PC-3 (cell line): Measurements from ENCODE around the gene L3MBTL2. TPM values are rescaled to one million over a fixed set of nuclear protein-coding genes. Genes with fewer than 3 reads are reported as not detected.
"Not testable (repeated sequence)": the region's sequence is repeated elsewhere in the genome, so short reads cannot be mapped to it uniquely, and the experiment has no call there.

Source experiments
- ATAC-seq: fragments of 200-7000 bp; cut with Tn5 transposase; 2 replicates; pipeline ENCODE4 v1.9.1; 2020; ENCODE audit warnings: mild to moderate bottlenecking, moderate library complexity
- BruUV-seq: library from RNA; stranded (reverse); fragments of 400-500 nt; replicated peaks from 2 replicates; lab custom pipeline; 2021; lab: Mats Ljungman, UMichigan
- CTCF ChIA-PET: fragments of 300-600 bp; sonication (Branson Sonifier 250); formaldehyde crosslinking; loops from one replicate; lab custom pipeline; 2022; ENCODE audit warnings: antibody characterized with exemption; lab: Charles Lee
- POLR2A ChIA-PET: fragments of 300-600 bp; sonication (Branson Sonifier 250); formaldehyde crosslinking; loops from one replicate; lab custom pipeline; 2022; ENCODE audit warnings: antibody characterized with exemption; ENCODE audit not compliant: unreplicated experiment; lab: Charles Lee
- DNase-seq: peaks from one replicate; pipeline ENCODE4 v3.0.0-alpha.2; 2015
- H2AFZ ChIP-seq: fragments of 300-600 bp; sonication (generic); 2 replicates; pipeline ENCODE4 v1.6.0; 2016; ENCODE audit warnings: antibody characterized with exemption, low read length
- H3F3A ChIP-seq: fragments of 300-600 bp; sonication (generic); one replicate; pipeline ENCODE4 v1.6.0; 2017; ENCODE audit warnings: antibody characterized with exemption, low read length, control low read depth, mild to moderate bottlenecking; ENCODE audit not compliant: unreplicated experiment
- H3K27ac ChIP-seq: fragments of 300-600 bp; sonication (generic); 2 replicates; pipeline ENCODE4 v1.5.1; 2016; ENCODE audit warnings: mild to moderate bottlenecking, low read length
- H3K27me3 ChIP-seq: fragments of 300-600 bp; sonication (generic); 2 replicates; pipeline ENCODE4 v1.6.1; 2016; ENCODE audit warnings: low read length, mixed read lengths
- H3K36me3 ChIP-seq: fragments of 300-600 bp; sonication (generic); 2 replicates; pipeline ENCODE4 v1.6.1; 2016; ENCODE audit warnings: low read depth, mixed run types, low read length, mixed read lengths
- H3K4me1 ChIP-seq: fragments of 300-600 bp; sonication (generic); 2 replicates; pipeline ENCODE4 v1.5.1; 2016; ENCODE audit warnings: low read length; ENCODE audit not compliant: insufficient read depth
- H3K4me2 ChIP-seq: fragments of 300-600 bp; sonication (generic); 2 replicates; pipeline ENCODE4 v1.6.0; 2016; ENCODE audit warnings: low read length
- H3K4me3 ChIP-seq: fragments of 300-600 bp; sonication (generic); 2 replicates; pipeline ENCODE4 v1.5.1; 2016; ENCODE audit warnings: mild to moderate bottlenecking, low read length, mixed read lengths
- H3K79me2 ChIP-seq: fragments of 300-600 bp; sonication (generic); 2 replicates; pipeline ENCODE4 v1.6.1; 2017; ENCODE audit warnings: low read length, mixed read lengths
- H3K9ac ChIP-seq: fragments of 300-600 bp; sonication (generic); 2 replicates; pipeline ENCODE4 v1.6.0; 2016; ENCODE audit warnings: mild to moderate bottlenecking, low read length
- H3K9me2 ChIP-seq: fragments of 300-600 bp; sonication (generic); replicated peaks from 2 replicates; pipeline ENCODE4 v1.6.1; 2016; ENCODE audit warnings: mixed run types, low read length, mixed read lengths
- H3K9me3 ChIP-seq: fragments of 300-600 bp; sonication (generic); 2 replicates; pipeline ENCODE4 v1.6.1; 2016; ENCODE audit warnings: low read length, mixed read lengths
- H4K20me1 ChIP-seq: fragments of 300-600 bp; sonication (generic); 2 replicates; pipeline ENCODE4 v1.6.1; 2016; ENCODE audit warnings: low read length, mixed read lengths
- EZH2 ChIP-seq: fragments of 300-600 bp; sonication (generic); IDR thresholded peaks from one replicate; pipeline ENCODE4 v1.6.1; 2017; ENCODE audit warnings: antibody characterized with exemption, mild to moderate bottlenecking, low read length; ENCODE audit not compliant: unreplicated experiment
- EZH2phosphoT487 ChIP-seq: fragments of 300-600 bp; sonication (generic); IDR thresholded peaks from 2 replicates; pipeline ENCODE4 v1.6.1; 2018; ENCODE audit warnings: mild to moderate bottlenecking, antibody characterized with exemption, low read length, borderline replicate concordance
- intact Hi-C: fragments of 100-400 bp; cut with micrococcal nuclease; formaldehyde crosslinking; loops from 2 replicates; pipeline ENCODE4 v1.9.0; 2023
- total RNA-seq: library from RNA; depleted of rRNA; stranded (reverse); fragments of >200 nt; gene quantifications from 2 replicates; pipeline ENCODE4 v1.2.3, GENCODE V29; 2014
- TF ChIP-seq, protein P1 (sequence below): fragments of 300-600 bp; sonication (generic); conservative IDR thresholded peaks from 2 replicates; pipeline ENCODE4 v1.5.1; 2017; ENCODE audit warnings: antibody characterized with exemption, low read depth, mild to moderate bottlenecking, low read length

L3MBTL2 gene
- total RNA-seq, 1 experiment from 2014 or later: 22.7 TPM

DNA sequence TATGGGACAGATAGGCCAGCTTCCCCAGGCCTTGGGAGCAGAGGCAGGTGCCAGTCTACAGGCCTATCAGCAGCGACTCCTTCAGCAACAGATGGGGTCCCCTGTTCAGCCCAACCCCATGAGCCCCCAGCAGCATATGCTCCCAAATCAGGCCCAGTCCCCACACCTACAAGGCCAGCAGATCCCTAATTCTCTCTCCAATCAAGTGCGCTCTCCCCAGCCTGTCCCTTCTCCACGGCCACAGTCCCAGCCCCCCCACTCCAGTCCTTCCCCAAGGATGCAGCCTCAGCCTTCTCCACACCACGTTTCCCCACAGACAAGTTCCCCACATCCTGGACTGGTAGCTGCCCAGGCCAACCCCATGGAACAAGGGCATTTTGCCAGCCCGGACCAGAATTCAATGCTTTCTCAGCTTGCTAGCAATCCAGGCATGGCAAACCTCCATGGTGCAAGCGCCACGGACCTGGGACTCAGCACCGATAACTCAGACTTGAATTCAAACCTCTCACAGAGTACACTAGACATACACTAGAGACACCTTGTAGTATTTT is 26.6 kb upstream of the L3MBTL2 start:
- ChIA-PET CTCF (no interaction called here), POLR2A (no interaction called here)
- Histone ChIP-seq H3K9me2 (no peaks in the 10 kb centered on the region), H3F3A (no peaks in the 10 kb centered on the region), H3K36me3 (peaks cover 16% of the 10 kb centered on the region; the same call in 1 of the 2 replicates), H2AFZ (no peak overlapping the region), H3K79me2 (no peaks in the 10 kb centered on the region), H3K4me2 (no peak overlapping the region), H3K4me3 (no peak overlapping the region), H4K20me1 (no peaks in the 10 kb centered on the region), H3K9ac (no peak overlapping the region), H3K27ac (no peak overlapping the region), H3K9me3 (no peaks in the 10 kb centered on the region), H3K27me3 (no peaks in the 10 kb centered on the region), H3K4me1 (peaks cover 11% of the 10 kb centered on the region)
- DNase-seq (no peak), ATAC-seq (no peak)
- intact Hi-C loops: no loop called here
- no TSS peak for BruUV-seq
- TF ChIP-seq, protein P1, sequence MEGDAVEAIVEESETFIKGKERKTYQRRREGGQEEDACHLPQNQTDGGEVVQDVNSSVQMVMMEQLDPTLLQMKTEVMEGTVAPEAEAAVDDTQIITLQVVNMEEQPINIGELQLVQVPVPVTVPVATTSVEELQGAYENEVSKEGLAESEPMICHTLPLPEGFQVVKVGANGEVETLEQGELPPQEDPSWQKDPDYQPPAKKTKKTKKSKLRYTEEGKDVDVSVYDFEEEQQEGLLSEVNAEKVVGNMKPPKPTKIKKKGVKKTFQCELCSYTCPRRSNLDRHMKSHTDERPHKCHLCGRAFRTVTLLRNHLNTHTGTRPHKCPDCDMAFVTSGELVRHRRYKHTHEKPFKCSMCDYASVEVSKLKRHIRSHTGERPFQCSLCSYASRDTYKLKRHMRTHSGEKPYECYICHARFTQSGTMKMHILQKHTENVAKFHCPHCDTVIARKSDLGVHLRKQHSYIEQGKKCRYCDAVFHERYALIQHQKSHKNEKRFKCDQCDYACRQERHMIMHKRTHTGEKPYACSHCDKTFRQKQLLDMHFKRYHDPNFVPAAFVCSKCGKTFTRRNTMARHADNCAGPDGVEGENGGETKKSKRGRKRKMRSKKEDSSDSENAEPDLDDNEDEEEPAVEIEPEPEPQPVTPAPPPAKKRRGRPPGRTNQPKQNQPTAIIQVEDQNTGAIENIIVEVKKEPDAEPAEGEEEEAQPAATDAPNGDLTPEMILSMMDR: no peak
- TF ChIP-seq EZH2 (no peak), EZH2phosphoT487 (no peak)

DNA sequence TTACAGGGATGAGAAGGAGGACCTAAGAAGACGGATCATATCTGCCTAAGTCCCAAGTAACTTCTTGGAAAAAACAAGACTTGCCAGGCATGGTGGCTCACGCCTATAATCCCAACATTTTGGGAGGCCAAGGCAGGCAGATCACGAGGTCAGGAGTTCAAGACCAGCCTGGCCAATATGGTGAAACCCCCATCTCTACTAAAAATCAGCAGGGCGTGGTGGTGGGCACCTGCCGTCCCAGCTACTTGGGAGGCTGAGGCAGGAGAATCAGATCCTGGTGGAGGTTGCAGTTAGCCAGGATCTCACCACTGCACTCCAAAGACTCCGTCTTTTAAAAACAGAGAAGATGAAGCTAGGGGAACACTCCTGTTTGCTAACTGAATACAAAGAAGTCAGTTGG is 24.8 kb upstream of the L3MBTL2 start:
- ChIA-PET POLR2A (interaction anchor here (0.6 kb wide), 1 partner anchor 441 kb away, joined by 3 read pairs; the partner anchor contains the start of gene XRCC6), CTCF (interaction anchor here (0.6 kb wide), 1 partner anchor 177 kb away, joined by 3 read pairs; no protein-coding TSS in a partner anchor)
- H3K9me3 ChIP-seq, H3K9me2 ChIP-seq, H3K79me2 ChIP-seq, H4K20me1 ChIP-seq, H3F3A ChIP-seq, ATAC-seq, BruUV-seq, H2AFZ ChIP-seq, H3K4me2 ChIP-seq, intact Hi-C loops, DNase-seq, H3K27ac ChIP-seq, H3K27me3 ChIP-seq, H3K4me3 ChIP-seq, H3K9ac ChIP-seq: not testable (repeated sequence)
- H3K4me1 ChIP-seq: peaks cover 11% of the 10 kb centered on the region
- H3K36me3 ChIP-seq: peaks cover 12% of the 10 kb centered on the region; the same call in 1 of the 2 replicates

DNA sequence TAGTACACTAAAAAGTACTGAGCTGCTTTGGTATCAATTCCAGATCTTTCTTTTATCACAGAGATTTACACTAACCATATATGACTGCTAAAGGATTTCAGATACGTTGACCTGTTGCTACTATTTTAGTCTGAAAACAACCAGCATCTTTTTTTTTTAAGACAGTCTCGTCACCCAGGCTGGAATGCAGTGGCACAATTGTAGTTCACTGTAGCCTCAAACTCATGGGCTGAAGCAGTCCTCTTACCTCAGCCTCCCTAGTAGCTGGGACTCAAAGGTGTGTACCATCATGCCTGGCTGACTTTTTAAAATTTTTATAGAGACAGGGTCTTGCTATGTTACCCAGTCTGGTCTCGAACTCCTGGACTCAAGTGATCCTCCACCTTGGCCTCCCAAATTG is 24.2 kb upstream of the L3MBTL2 start:
- TF ChIP-seq, protein P1: no peak
- no peak for TF ChIP-seq EZH2
- TF ChIP-seq EZH2phosphoT487: no peak
- ChIA-PET CTCF (no interaction called here), POLR2A (interaction anchor here (0.6 kb wide), 2 partner anchors 57 to 440 kb away, joined by 3 read pairs; partner anchors contain the start of gene XRCC6)
- Histone ChIP-seq H3K27ac (no peak overlapping the region), H3K9ac (no peak overlapping the region), H3K79me2 (no peaks in the 10 kb centered on the region), H3K27me3 (no peaks in the 10 kb centered on the region), H3K9me2 (no peaks in the 10 kb centered on the region), H3K9me3 (no peaks in the 10 kb centered on the region), H3K4me2 (no peak overlapping the region), H4K20me1 (no peaks in the 10 kb centered on the region), H3K36me3 (peaks cover 12% of the 10 kb centered on the region; the same call in 1 of the 2 replicates), H3K4me3 (no peak overlapping the region), H3F3A (no peaks in the 10 kb centered on the region), H2AFZ (no peak overlapping the region), H3K4me1 (peaks cover 11% of the 10 kb centered on the region)
- BruUV-seq: no TSS peak
- ATAC-seq (no peak), DNase-seq (no peak)
- intact Hi-C loops: no loop called here
